AG09319 (cell line): ENCODE data around the gene RHOH.

Experiments used
- DNase-seq: peaks from one replicate; pipeline ENCODE4 v3.0.0-alpha.2; 2010; ENCODE audit warnings: low read depth; ENCODE audit errors: extremely low read depth
- TF ChIP-seq, protein P1 (sequence below): IDR thresholded peaks from 2 replicates; pipeline ENCODE4 v1.5.1; 2011; ENCODE audit warnings: low read depth, mild to moderate bottlenecking, inconsistent platforms, low read length, moderate library complexity

RHOH gene

DNA sequence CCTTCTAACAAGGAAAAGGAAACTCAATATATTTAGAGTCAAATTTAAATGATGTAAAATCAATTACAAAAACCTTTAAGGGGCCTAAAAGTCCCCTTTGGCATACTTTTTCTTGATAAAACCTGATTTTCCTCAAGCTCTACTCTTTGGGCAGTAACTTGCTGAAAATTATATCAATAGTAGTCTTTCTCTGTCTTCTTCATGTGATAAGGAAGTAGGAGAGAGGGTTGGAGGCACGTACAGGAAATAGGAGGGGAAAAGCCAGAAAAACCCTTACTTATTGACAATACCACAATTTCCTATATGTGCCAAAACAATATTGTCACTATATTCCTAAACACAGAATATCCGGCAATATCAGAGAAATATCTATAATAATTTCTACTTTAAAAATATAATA, 9.6 kb downstream of the RHOH start:
- no peak for DNase-seq
- TF ChIP-seq, protein P1, sequence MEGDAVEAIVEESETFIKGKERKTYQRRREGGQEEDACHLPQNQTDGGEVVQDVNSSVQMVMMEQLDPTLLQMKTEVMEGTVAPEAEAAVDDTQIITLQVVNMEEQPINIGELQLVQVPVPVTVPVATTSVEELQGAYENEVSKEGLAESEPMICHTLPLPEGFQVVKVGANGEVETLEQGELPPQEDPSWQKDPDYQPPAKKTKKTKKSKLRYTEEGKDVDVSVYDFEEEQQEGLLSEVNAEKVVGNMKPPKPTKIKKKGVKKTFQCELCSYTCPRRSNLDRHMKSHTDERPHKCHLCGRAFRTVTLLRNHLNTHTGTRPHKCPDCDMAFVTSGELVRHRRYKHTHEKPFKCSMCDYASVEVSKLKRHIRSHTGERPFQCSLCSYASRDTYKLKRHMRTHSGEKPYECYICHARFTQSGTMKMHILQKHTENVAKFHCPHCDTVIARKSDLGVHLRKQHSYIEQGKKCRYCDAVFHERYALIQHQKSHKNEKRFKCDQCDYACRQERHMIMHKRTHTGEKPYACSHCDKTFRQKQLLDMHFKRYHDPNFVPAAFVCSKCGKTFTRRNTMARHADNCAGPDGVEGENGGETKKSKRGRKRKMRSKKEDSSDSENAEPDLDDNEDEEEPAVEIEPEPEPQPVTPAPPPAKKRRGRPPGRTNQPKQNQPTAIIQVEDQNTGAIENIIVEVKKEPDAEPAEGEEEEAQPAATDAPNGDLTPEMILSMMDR = no peak

DNA sequence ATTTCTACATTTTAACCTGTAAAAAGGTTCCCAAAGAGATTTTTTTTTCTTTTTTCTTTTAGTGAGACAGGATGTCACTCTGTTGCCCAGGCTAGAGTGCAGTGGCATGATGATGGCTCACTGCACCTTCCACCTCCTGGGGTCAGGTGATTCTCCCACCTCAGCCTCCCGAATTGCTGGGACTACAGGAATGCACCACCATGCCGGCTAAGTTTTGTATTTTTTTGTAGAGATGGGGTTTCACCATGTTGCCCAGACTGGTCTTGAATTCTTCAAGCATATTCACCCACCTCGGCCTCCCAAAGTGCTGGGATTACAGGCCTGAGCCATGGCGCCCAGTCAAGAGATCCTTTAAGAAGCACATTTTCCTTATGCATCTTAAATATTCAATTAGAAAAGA, 12.6 kb downstream of the RHOH start:
- DNase-seq = no peak
- TF ChIP-seq, protein P1 = no peak

DNA sequence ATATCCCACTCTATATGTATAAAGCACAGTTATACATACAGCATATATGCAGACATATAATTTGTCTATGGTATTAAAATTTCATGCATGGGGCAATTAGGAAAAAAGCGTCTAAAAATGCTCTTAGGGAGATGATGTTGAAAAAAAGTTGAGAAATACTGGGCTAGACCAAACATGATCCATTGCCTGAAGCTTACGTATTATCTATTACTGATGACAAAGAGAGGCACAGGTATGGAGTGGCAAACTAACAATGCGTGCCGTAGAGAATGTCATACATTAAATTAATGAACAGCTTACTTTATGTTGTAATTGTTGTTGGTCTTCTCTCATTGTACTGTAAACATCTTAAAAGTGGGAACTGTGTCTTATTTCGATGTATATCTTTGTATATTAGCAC, 13.9 kb downstream of the RHOH start:
- DNase-seq = no peak
- TF ChIP-seq, protein P1 = no peak

DNA sequence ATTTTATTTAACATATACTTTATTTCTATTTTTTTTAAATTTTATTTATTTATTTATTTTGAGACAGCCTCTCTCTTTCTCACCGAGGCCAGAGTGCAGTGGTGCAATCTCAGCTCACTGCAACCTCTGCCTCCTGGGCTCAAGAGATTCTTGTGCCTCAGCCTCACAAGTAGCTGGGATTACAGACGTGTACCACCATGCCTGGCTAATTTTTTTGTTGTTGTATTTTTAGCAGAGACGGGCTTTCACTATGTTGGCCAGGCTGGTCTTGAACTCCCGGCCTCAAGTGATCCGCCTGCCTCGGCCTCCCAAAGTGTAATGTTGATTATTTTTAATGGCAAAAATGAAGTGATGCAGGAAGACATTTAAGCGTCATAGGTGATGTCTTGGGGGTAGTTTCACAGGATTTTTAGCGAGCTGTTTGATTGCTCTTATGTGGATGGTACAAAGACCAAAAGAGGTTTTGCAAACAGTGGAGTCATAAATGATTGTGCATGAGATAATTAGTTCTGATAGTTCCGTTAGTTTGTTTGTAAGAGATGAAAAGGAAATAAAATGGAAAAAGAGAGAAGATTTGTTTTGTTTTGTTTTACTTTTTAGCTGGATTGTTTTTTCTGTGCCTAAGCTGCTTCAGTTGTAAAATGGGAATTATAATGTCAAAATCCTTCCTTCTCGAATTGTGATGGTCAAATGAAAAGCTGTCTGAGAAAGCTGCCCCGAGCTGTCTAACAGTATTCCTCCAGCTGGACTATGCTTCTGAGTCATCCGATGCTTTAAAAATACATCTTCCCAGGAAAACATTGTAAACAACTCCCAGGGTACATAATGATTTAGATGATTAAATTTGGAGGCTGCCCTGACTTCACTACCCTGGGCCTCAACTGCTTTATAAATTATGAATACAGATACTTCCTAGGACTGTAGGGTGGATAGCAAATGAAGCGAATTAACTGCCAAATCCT, 14.7 kb downstream of the RHOH start:
- TF ChIP-seq, protein P1 = no peak
- no peak for DNase-seq

DNA sequence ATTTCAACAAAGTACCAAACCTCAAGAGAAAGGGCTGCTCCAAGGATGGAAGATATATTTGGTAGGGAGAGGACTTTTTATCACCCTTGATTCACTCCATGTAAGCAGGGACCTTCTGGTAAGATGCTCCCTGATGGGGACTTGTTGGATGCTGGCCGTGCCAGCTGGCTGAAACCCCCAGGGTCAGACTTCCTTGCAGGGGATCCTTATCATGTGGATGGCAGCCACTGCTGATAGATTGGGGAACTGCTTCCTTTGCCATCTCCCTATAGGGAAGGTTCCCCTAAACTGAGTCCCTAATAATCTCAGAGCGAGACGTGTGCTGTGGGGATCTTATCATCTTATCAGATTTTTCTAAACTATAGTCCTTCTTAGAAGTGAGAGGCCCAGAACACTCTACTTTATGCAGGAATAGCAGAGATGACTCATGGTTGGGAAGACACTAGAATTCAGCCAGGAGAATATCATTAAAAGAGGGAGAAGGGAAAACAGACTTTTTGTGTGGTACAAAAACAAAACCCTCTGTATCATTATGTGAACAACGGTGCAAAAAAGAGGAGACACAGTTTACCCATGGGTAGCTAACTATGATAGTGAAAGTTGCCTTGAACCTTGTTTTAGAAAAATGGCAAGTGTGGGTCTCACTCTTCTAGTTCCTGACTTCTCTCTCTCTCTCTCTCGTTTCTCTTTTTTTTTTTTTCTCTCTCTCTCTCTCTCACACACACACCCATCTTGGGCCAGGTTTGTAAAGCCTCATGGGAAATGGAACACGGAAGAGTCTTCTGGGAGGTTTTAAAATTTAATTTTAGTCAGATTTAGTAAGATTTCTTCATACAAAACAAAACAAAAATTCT, 16.1 kb downstream of the RHOH start:
- TF ChIP-seq, protein P1 = no peak

DNA sequence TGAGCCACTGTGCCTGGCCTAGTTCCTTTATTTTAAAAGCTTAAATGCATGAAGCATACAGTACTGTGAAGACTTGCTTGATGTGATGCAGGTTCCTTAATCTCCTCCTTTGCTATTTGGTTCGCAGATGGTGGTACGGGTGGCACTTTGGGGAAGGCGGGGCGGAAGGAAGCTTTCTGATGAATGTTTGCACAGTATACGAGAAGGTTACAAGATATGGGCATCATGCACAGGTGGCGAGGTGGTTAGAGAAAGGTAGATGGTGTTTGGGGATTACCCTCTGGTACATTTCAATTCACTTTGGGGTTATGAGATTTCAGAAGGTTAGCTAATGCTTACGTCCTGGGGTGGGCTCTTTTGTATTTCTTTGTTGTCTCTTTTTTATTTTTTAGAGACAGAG, 17.2 kb downstream of the RHOH start:
- DNase-seq = no peak
- TF ChIP-seq, protein P1 = no peak

More for the DNA sequence above, 16.1 kb downstream of the RHOH start:
- no peak for DNase-seq
